GM21423 (cell line): Measurements from ENCODE around the gene MOV10L1.

Experiments
- ATAC-seq: cut with Tn5 transposase; IDR thresholded peaks from one replicate; pipeline ENCODE4 v1.9.1; 2021; ENCODE audit warnings: mild to moderate bottlenecking, moderate library complexity; ENCODE audit not compliant: unreplicated experiment

Gene MOV10L1

DNA sequence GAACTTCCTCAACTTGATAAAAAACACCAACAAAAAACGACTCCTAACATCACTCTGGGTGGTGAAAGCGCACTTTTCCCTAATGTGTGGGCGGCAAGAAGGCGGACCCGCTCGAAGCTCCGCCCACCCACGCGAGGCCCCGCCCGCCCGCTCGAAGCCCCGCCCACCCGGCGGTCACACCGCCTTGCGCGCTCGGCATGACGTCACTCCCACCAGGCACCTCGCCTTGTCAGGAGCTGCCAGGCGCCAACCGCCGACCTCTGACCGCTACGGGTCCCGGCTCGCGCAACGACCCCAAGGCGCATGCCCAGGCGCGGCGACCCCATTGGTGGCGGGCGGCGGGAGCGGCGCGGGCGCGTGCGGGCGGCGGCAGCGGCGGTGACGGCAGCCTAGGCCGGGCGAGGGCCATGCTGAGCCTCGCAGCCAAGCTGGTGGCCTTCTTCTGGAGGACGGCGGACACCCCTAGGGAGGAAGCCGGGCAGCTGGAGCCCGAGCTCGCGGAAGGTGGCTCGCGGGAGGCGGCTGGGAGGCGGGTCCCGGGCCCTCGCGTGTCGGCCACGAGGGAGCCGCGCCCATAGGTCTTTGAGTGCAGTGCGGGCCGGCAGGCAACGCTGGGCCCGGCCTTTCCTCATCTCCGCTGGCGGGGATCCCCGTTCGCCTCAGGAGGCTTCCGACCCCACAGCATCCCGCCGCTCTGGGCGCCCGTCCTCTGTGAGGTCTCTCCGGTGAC is at the start of gene MOV10L1:
TSS of gene MOV10L1 (plus strand) at position 325 of the 730 bp plus-strand sequence. CDS start at position 408, 83 bp downstream.
- no peak for ATAC-seq

- ATAC-seq = no peak
Observed at GRCh38 chr22:50040717-50041116, 49.1 kb upstream of the MOV10L1 start.

- no peak for ATAC-seq
Observed at GRCh38 chr22:50041361-50042065, 48.3 kb upstream of the MOV10L1 start.

- ATAC-seq = no peak
Observed at GRCh38 chr22:50044485-50045118, 45.2 kb upstream of the MOV10L1 start.

DNA sequence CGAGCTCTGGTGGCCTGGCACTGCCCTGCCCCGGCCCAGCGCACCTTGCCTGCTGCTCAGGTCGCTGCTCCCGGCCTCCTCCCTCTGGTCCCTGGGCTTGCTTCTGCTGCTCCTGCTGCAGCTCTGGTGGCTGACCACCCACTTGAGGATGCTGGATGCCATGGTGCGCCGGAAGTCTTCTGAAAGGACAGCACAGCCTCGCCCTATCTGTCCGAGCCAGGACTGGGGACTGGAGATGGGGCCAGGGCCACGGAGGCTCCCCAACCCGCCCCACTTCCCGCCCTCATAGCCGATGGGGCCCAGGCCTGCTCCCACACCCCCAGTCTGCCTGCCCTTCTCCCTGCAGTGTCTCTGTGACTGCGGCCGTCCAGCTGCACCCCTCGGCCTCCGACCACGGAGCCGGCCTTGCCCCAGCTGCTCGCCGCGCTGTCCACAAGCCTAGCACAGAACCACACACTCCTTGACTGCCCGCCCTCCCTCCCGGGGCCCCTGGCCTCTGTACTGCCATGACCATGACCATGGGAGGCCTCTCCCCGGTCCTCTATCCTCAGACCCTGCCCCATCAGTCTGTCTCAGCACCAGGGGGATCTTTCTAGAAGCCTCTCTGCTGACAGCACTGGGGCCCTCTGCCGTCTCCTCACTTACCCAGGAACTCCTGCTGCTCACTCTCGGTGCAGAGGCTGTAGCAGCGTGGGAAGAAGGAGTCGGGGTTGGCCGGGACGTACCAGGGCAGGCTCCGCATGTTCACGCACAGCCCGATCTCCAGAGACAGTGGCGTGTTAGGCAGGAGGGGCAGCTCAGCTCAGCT is 44.4 kb upstream of the MOV10L1 start:
- ATAC-seq = no peak

DNA sequence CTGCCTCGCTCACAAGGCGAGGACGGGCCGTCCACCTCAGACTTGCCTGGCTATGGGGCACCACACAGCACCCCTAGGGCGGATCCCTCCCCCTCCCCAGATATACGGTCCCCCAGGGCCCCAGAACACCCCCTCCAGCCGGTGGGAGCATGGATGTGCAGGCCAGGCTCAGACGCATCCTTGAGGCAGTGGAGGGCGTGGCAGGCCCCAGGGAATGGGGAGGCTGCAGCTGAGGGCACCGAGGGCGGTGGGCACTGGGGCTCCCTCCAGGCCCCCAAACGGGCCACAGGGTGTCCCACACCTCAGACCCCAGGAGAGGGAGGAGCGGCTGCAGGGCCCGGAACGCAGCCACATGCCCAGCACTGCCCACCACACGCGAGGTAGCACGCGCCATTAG is 43.8 kb upstream of the MOV10L1 start:
- no peak for ATAC-seq

DNA sequence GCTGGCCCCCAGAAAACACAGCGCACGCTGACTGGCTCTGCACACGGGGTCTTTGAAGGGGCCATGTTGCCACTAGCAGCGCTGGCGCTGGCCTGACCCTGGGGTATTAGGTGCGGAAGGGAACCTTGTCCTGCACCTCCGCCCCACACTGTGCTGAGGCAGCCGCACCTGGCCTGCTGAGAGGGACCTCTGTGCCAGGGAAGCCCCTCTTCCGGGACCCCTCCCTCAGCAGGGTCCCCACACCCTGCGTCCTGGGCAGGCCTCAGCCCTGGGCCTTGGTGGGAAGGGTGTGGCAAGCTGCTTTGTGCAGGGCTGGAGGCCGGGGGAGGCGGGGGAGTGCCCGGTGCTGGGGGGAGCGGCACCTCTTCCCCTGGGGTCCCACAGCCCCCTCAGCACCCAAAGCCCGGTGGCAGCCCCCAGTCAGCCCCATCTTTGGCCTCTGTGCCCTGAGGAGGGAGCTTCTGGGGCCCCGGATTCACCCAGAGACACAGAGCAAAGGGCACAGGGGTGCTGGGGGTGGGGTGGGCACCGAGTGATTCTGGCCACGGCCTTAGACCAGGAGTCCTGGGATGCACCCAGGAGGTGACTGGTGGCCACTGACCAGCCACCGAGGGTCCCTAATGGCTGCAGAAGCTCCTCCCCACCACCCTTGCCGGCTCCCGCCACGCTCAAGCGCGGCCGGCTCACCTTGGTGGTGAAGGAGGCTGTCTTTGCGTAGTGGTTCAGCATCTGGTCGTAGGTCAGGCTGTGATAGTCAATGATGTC is 43.1 kb upstream of the MOV10L1 start:
- ATAC-seq = no peak

GRCh38 chr22:50047346-50047745 is 42.5 kb upstream of the MOV10L1 start:
- ATAC-seq = no peak

DNA sequence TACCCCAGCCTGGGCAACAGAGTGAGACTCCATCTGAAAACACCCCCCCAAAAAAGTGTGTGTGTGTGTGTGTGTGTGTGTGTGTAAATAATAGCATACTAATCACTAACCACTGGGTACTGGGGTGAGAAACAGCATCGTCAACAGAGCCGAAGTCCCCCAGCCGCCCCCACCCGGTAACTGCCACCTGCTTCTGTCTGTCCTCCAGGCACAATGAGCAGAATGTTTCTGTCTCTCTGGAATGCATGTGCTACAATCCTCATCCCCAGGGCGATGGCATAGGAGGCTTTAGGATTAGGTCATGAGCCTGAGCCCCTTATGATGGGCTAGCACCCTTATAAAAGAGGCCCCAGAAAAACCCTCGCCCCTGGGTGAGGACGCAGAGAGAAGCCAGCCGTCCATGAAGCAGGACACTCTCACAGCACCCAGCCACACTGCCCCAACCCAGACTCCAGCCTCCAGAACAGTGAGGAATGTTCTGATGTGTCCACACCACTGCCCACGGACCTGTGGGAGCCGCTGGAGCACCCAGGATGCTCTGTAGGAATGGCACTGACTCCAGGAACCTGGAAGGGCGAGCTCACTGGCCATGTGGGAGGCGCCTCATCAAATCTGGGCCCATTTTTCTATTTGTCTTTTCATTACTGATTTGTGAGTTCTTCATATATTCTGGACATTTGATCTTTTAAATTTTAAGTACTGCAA is 41.6 kb upstream of the MOV10L1 start:
- ATAC-seq = no peak

- no peak for ATAC-seq
Observed at GRCh38 chr22:50048836-50049235, 41.0 kb upstream of the MOV10L1 start.

GRCh38 chr22:50049299-50050195 is 40.3 kb upstream of the MOV10L1 start:
- no peak for ATAC-seq

DNA sequence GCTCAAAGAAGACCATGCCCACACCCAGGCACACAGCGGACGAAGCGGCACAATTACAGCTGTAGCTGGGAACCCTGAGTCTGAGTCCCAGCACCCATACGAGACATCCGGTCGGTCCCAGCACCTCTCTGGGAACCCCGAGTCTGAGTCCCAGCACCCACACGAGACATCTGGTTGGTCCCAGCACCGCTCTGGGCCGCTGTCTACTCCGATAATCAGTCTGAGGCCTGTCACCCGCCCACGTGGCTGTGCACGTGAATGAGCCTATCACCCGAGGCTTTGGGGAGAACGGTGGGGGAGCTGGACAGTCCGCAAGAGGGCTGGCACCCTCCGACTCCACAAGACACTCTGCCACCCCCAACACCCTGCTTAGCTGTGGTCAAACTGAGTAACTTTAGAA is 37.9 kb upstream of the MOV10L1 start:
- no peak for ATAC-seq

- no peak for ATAC-seq
Observed at GRCh38 chr22:50053861-50054260, 35.9 kb upstream of the MOV10L1 start.

- no peak for ATAC-seq
Observed at GRCh38 chr22:50056214-50056972, 33.4 kb upstream of the MOV10L1 start.

DNA sequence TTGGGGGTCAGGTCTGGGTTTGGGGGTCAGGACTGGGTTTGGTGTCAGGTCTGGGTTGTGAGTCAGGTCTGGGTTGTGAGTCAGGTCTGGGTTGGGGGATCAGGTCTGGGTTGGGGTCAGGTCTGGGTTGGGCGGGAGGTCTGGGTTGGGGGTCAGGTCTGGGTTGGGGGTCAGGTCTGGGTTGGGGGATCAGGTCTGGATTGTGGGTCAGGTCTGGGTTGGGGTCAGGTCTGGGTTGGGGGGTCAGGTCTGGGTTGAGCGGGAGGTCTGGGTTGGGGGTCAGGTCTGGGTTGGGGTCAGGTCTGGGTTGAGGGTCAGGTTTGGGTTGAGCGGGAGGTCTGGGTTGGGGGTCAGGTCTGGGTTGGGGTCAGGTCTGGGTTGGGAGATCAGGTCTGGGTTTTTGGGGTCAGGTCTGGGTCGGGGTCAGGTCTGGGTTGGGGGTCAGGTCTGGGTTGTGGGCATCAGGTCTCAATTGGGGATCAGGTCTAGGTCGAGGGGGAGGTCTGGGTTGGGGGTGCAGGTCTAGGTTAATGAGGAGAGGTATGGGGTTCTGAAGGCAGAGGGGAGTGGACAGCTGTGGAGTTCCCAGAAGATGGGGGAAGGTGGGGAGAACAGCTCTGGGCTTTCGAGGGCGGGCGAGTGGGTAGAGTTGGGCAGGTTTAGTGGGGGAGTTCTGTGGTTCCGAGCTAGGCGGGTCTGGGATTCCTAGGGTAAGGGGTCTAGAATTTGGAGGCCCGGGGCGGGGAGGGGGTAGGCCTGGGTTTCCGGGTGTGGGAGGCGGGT is 32.3 kb upstream of the MOV10L1 start:
- ATAC-seq = no peak

DNA sequence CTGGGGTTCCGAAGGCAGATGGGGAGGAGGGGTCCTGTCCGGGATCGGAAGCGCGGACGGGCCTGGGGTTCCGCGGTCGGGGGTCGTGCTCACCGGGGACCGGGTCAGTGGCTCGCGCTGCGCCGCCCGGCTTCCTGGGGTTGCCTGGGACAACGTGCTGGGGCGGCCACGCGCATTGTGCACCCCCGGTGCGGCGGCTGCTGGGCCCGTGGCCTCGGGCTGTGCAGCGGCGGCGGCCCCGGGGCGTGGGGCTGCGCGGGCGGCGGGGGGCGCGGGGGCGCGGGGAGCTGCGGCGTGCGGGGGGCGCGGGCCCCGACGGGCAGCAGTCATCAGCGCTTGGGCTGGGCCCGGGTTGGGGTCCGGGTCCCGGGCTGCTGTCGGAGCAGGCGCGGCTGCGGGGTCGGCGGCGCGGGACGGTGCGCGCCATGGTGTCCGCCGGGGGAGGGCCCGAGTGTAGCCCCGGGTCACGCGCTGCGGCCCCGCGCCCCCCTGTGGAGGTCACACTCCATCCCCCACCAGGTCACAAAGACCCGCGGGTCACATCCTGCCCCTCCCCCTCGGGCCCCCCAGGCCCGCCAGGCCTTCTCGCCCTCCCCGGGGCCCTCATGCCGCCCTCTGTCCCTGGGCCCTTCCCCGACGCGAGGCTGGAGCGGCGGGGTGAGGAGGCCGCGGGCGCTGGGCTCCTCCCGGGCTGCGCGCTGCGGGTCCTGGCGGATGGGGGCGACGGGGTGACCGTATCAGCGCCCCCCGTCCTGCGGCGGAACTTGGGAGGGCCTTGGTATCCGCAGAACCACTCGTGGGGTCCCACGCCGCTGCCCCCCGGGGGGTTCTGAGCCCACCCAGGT is 31.5 kb upstream of the MOV10L1 start, which contains the start of gene TTLL8:
TSS of gene TTLL8 (minus strand) at position 238 of the 845 bp plus-strand sequence.
- no peak for ATAC-seq
